Measurements from ENCODE around the gene WDR26.
"Not testable (repeated sequence)": the region's sequence is repeated elsewhere in the genome, so short reads cannot be mapped to it uniquely, and the experiment has no call there.

The WDR26 gene
- total RNA-seq = 250 to 321 (median 286) reads per million in 3 donors

DNA sequence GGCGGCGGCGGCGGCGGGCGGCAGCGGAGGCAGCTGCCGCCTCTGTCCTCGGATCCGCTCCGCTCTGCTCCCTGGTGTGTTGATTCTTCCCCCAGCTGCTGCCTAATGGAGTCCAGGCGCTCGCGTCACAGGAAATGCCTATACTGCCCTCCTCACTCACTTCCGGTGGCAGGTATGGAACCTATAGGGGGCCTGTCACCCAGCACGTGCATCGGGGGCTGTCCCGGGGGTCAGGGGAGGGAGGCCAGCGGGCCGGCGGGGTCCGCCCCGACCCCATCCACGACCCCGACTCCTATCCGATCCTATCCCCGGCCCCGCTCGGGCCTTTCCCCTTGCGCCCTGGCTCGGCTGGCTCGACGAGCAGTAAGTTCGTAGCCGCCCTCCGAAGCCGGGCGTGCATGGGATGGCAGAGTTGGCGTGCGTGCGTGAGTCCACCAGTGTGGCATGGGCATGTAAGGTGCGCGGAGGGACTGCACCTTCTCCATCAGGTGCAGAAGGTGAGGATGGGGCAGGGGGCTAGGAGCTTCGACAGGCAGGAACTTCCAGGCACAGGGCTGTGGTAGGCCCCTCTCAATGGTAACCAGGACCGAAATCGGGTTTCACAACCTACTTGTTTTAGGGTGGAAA, at the start of gene WDR26:
WDR26 (minus strand) TSS at position 107 of the 627 bp plus-strand sequence.
- Histone ChIP-seq H3K4me1 (ENCODE audit: control insufficient read depth, insufficient read depth, low read length, poor library complexity, severe bottlenecking) (peaks cover 20% of the 10 kb centered on the region), H3K27me3 (replicated peaks; ENCODE audit: control insufficient read depth, insufficient read depth, low read length, poor library complexity, severe bottlenecking) (no peaks in the 10 kb centered on the region), H3K36me3 (ENCODE audit: control insufficient read depth, insufficient read depth, low read length) (no peaks in the 10 kb centered on the region), H3K9me3 (ENCODE audit: control insufficient read depth, low read length) (no peaks in the 10 kb centered on the region), H3K4me3 (ENCODE audit: insufficient read depth, low read depth, low read length, poor library complexity, severe bottlenecking) (peak within 1 kb of the TSS; percentile 87), H3K27ac (ENCODE audit: insufficient read depth, low read length, poor library complexity, severe bottlenecking) (peak within 1 kb of the TSS; percentile 96)
- peak; percentile 75 to 85 (median 76) for DNase-seq

DNA sequence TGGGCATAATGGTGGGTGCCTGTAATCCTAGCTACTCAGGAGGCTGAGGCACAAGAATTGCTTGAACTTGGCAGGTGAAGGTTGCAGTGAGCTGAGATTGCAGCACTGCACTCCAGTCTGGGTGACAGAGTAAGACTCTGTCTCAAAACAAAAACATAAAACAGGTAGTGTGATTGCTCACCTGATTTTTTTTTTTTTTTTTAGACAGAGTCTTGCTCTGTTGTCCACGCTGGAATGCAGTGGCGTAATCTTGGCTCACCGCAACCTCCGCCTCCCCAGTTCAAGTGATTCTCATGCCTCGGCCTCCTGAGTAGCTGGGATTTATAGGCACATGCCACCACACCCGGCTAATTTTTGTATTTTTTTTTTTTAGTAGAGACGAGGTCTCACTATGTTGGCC, 48.6 kb upstream of the WDR26 start:
- not testable (repeated sequence) for H3K4me1 ChIP-seq (ENCODE audit: control insufficient read depth, insufficient read depth, low read length, poor library complexity, severe bottlenecking); H3K27me3 ChIP-seq (replicated peaks; ENCODE audit: control insufficient read depth, insufficient read depth, low read length, poor library complexity, severe bottlenecking); H3K4me3 ChIP-seq (ENCODE audit: insufficient read depth, low read depth, low read length, poor library complexity, severe bottlenecking); DNase-seq; H3K9me3 ChIP-seq (ENCODE audit: control insufficient read depth, low read length); H3K27ac ChIP-seq (ENCODE audit: insufficient read depth, low read length, poor library complexity, severe bottlenecking); H3K36me3 ChIP-seq (ENCODE audit: control insufficient read depth, insufficient read depth, low read length)

DNA sequence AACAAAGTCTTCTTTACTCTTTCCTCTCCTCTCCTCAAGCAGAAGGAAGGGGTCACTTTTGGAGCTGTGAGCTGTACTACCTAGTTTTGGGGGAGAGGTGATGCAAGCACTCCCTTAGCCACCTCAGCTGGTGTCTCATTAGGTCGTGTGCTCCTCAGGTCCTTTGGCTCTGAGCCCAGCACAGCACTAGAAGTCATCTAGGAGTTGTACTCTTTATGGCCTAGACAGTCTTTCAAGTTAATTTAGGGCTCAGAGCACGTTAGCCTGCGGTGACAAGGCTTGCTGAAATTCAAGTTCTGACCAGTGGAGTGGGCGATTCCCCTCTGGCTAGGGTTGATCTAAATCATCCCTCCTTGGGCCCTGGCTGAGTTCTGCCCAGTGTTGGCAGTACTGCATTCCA, 48.0 kb upstream of the WDR26 start:
- H3K36me3 ChIP-seq (ENCODE audit: control insufficient read depth, insufficient read depth, low read length) = no peaks in the 10 kb centered on the region
- no peaks in the 10 kb centered on the region for H3K4me1 ChIP-seq (ENCODE audit: control insufficient read depth, insufficient read depth, low read length, poor library complexity, severe bottlenecking)
- H3K27ac ChIP-seq (ENCODE audit: insufficient read depth, low read length, poor library complexity, severe bottlenecking) = no peak overlapping the region
- no peaks in the 10 kb centered on the region for H3K27me3 ChIP-seq (replicated peaks; ENCODE audit: control insufficient read depth, insufficient read depth, low read length, poor library complexity, severe bottlenecking)
- DNase-seq = no peak
- no peaks in the 10 kb centered on the region for H3K9me3 ChIP-seq (ENCODE audit: control insufficient read depth, low read length)
- H3K4me3 ChIP-seq (ENCODE audit: insufficient read depth, low read depth, low read length, poor library complexity, severe bottlenecking) = no peak overlapping the region

DNA sequence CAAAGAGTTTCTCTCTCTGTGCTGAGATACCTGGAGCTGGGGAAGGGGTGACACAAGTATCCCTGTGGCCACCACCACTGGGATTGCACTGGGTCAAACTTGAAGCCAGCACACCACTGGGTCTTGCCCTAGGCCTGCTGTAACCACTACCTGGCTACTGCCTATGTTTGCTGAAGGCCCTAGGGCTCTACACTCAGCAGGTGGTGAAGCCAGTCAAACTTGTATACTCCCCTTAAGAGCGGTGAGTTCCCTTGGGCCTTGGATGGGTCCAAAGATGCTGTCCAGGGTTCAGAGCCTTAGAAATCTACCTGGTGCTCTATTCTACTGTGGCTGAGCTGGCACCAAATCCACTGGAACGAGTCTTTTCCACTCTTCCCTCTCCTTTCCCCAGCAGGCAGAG, 47.0 kb upstream of the WDR26 start:
- no peaks in the 10 kb centered on the region for H3K4me1 ChIP-seq (ENCODE audit: control insufficient read depth, insufficient read depth, low read length, poor library complexity, severe bottlenecking)
- no peak for DNase-seq

DNA sequence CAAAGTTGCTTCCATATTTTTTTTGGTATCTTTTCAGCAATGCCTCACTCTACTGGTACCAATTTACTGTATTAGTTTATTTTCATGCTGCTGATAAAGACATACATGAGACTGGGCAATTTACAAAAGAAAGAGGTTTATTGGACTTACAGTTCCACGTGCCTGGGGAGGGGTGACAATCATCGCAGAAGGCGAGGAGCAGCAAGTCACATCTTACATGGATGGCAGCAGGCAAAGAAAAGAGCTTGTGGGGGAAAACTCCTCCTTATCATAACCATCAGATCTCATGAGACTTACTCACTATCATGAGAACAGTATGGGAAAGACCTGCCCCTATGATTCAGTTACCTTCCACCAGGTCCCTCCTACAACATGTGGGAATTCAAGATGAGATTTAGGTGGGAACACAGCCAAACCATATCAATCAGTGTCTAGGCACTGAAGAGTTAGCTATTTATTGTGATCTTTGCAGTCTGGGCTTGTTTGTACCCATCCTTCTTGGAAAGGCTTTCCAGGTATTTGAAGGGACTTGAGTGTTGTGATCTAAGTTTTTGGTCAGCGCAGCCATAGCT, 46.4 kb upstream of the WDR26 start:
- not testable (repeated sequence) for DNase-seq; H3K36me3 ChIP-seq (ENCODE audit: control insufficient read depth, insufficient read depth, low read length); H3K4me3 ChIP-seq (ENCODE audit: insufficient read depth, low read depth, low read length, poor library complexity, severe bottlenecking); H3K27me3 ChIP-seq (replicated peaks; ENCODE audit: control insufficient read depth, insufficient read depth, low read length, poor library complexity, severe bottlenecking); H3K4me1 ChIP-seq (ENCODE audit: control insufficient read depth, insufficient read depth, low read length, poor library complexity, severe bottlenecking); H3K27ac ChIP-seq (ENCODE audit: insufficient read depth, low read length, poor library complexity, severe bottlenecking); H3K9me3 ChIP-seq (ENCODE audit: control insufficient read depth, low read length)

More for the DNA sequence above, 47.0 kb upstream of the WDR26 start:
- H3K27ac ChIP-seq (ENCODE audit: insufficient read depth, low read length, poor library complexity, severe bottlenecking) = no peak overlapping the region
- H3K4me3 ChIP-seq (ENCODE audit: insufficient read depth, low read depth, low read length, poor library complexity, severe bottlenecking) = no peak overlapping the region
- no peaks in the 10 kb centered on the region for H3K36me3 ChIP-seq (ENCODE audit: control insufficient read depth, insufficient read depth, low read length)
- no peaks in the 10 kb centered on the region for H3K27me3 ChIP-seq (replicated peaks; ENCODE audit: control insufficient read depth, insufficient read depth, low read length, poor library complexity, severe bottlenecking)
- H3K9me3 ChIP-seq (ENCODE audit: control insufficient read depth, low read length) = no peaks in the 10 kb centered on the region

DNA sequence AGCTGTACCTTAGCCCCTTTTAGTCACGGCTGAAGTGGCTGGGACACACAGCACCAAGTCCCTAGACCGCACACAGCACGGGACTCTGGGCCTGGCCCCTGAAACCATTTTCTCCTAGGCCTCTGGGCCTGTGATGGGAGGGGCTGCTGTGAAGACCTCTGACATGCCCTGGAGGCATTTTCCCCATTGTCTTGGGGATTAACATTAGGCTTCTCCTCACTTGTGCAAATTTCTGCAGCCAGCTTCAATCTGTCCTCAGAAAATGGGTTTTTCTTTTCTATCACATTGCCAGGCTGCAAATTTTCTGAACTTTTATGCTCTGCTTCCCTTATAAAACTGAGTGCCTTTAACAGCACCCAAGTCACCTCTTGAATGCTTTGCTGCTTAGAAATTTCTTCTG, 45.6 kb upstream of the WDR26 start:
- not testable (repeated sequence) for H3K4me1 ChIP-seq (ENCODE audit: control insufficient read depth, insufficient read depth, low read length, poor library complexity, severe bottlenecking); H3K4me3 ChIP-seq (ENCODE audit: insufficient read depth, low read depth, low read length, poor library complexity, severe bottlenecking); H3K27ac ChIP-seq (ENCODE audit: insufficient read depth, low read length, poor library complexity, severe bottlenecking); DNase-seq; H3K27me3 ChIP-seq (replicated peaks; ENCODE audit: control insufficient read depth, insufficient read depth, low read length, poor library complexity, severe bottlenecking); H3K9me3 ChIP-seq (ENCODE audit: control insufficient read depth, low read length); H3K36me3 ChIP-seq (ENCODE audit: control insufficient read depth, insufficient read depth, low read length)

DNA sequence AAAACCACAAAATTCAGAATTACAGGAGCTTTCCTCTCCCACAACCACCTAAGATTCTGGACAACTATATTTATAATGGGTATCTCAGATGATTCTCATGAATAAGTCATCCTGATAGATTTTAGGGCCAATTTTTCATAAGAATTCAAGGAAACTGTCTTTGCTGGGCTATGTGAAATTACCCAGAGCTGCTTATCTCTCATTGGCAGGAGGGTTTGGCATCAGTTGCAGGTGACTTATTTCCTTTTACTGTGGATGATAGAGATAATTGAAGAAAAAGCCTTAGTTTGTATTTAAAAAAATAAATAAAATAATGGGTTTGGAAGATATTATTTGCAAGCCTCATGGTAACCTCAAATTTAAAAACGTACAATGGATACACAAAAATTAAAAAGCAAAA, 38.2 kb upstream of the WDR26 start:
- Histone ChIP-seq H3K9me3 (ENCODE audit: control insufficient read depth, low read length) (no peaks in the 10 kb centered on the region), H3K27ac (ENCODE audit: insufficient read depth, low read length, poor library complexity, severe bottlenecking) (no peak overlapping the region), H3K36me3 (ENCODE audit: control insufficient read depth, insufficient read depth, low read length) (no peaks in the 10 kb centered on the region), H3K4me3 (ENCODE audit: insufficient read depth, low read depth, low read length, poor library complexity, severe bottlenecking) (no peak overlapping the region), H3K4me1 (ENCODE audit: control insufficient read depth, insufficient read depth, low read length, poor library complexity, severe bottlenecking) (no peaks in the 10 kb centered on the region), H3K27me3 (replicated peaks; ENCODE audit: control insufficient read depth, insufficient read depth, low read length, poor library complexity, severe bottlenecking) (no peaks in the 10 kb centered on the region)
- no peak for DNase-seq

DNA sequence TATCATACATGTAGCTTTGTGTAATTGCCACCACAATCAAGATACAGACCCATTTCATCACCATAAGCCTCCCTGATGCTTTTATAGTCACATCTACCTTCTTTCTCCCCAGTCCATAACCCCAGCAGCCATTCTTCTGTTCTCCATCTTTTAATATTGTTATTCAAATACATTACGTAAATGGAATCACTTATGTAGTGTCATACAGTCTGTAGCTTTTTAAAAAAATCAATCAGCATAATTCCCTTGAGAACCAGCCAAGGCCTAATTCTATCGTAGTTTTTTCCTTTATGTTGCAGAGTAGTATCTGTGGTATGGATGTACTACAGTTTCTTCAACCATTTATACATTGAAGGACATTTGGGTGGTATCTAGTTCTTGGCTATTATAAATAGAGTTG, 31.6 kb upstream of the WDR26 start:
- H3K4me3 ChIP-seq (ENCODE audit: insufficient read depth, low read depth, low read length, poor library complexity, severe bottlenecking) = no peak overlapping the region
- no peak for DNase-seq

DNA sequence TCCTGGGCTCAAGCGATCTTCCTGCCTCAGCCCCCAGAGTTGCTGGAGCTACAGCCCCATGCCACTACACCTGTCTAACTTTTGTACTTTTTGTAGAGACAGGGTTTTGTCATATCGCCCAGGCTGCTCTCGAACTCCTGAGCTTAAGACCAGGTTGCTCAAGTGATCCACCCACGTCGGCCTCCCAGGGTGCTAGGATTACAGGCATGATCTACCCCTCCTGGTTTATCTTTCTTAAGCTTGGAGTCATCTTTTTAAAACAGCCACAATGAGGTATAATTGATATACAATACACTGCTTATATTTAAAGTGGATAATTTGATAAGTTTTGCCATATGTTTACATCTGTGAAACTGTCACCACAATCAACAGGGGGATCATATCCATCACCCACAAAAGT, 25.4 kb upstream of the WDR26 start:
- no peaks in the 10 kb centered on the region for H3K27me3 ChIP-seq (replicated peaks; ENCODE audit: control insufficient read depth, insufficient read depth, low read length, poor library complexity, severe bottlenecking)
- no peak for DNase-seq
- H3K9me3 ChIP-seq (ENCODE audit: control insufficient read depth, low read length) = no peaks in the 10 kb centered on the region
- no peak overlapping the region for H3K4me3 ChIP-seq (ENCODE audit: insufficient read depth, low read depth, low read length, poor library complexity, severe bottlenecking)
- no peak overlapping the region for H3K27ac ChIP-seq (ENCODE audit: insufficient read depth, low read length, poor library complexity, severe bottlenecking)
- peaks cover 5% of the 10 kb centered on the region for H3K4me1 ChIP-seq (ENCODE audit: control insufficient read depth, insufficient read depth, low read length, poor library complexity, severe bottlenecking)
- no peaks in the 10 kb centered on the region for H3K36me3 ChIP-seq (ENCODE audit: control insufficient read depth, insufficient read depth, low read length)

More for the DNA sequence above, 31.6 kb upstream of the WDR26 start:
- Histone ChIP-seq H3K9me3 (ENCODE audit: control insufficient read depth, low read length) (no peaks in the 10 kb centered on the region), H3K27me3 (replicated peaks; ENCODE audit: control insufficient read depth, insufficient read depth, low read length, poor library complexity, severe bottlenecking) (no peaks in the 10 kb centered on the region), H3K27ac (ENCODE audit: insufficient read depth, low read length, poor library complexity, severe bottlenecking) (no peak overlapping the region), H3K36me3 (ENCODE audit: control insufficient read depth, insufficient read depth, low read length) (no peaks in the 10 kb centered on the region), H3K4me1 (ENCODE audit: control insufficient read depth, insufficient read depth, low read length, poor library complexity, severe bottlenecking) (peaks cover 3% of the 10 kb centered on the region)

DNA sequence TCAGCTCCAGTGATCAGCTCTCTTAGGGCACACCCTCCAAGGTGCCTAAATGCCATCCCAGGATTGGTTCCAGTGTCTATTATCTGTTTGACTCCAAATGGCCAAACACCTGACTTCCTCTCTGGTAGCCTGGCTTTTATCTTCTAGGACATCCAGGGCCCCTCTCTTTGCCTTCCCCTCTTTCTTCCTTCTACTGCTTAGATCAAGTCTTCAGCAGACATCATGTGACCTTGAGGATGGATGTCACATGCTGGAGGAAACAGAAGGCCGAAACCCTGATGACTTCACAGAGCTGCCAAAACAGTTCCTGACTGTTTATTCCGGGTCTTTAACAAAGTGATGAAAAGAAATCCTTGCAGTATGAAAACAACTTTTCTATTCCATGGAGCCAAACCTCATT, 24.4 kb upstream of the WDR26 start:
- H3K4me3 ChIP-seq (ENCODE audit: insufficient read depth, low read depth, low read length, poor library complexity, severe bottlenecking) = no peak overlapping the region
- H3K36me3 ChIP-seq (ENCODE audit: control insufficient read depth, insufficient read depth, low read length) = no peaks in the 10 kb centered on the region
- no peaks in the 10 kb centered on the region for H3K27me3 ChIP-seq (replicated peaks; ENCODE audit: control insufficient read depth, insufficient read depth, low read length, poor library complexity, severe bottlenecking)
- DNase-seq = no peak
- H3K27ac ChIP-seq (ENCODE audit: insufficient read depth, low read length, poor library complexity, severe bottlenecking) = no peak overlapping the region
- peaks cover 5% of the 10 kb centered on the region for H3K4me1 ChIP-seq (ENCODE audit: control insufficient read depth, insufficient read depth, low read length, poor library complexity, severe bottlenecking)
- H3K9me3 ChIP-seq (ENCODE audit: control insufficient read depth, low read length) = no peaks in the 10 kb centered on the region
